Esophagus squamous epithelium (tissue), 4 donors: ENCODE measurements around the gene SLC25A2.

Experiments used
- POLR2A ChIP-seq, 4 donors: fragments of 450-650 bp; IDR thresholded peaks; one replicate each; pipeline ENCODE4 v1.6.1; 2017; ENCODE audit warnings: antibody characterized with exemption in 4 of 4, mild to moderate bottlenecking in 4 of 4, moderate library complexity in 3 of 4
- TF ChIP-seq, protein P1 (sequence below), 6 experiments: fragments of 450-650 bp in 4 of 6; fragments of 200-600 bp in 2 of 6; sonication (generic) in 2 of 6; IDR thresholded peaks; one replicate each; pipeline ENCODE4 v1.5.1; 2016 to 2019; ENCODE audit warnings: antibody characterized with exemption in 6 of 6, mild to moderate bottlenecking in 4 of 6, moderate library complexity in 4 of 6

DNA sequence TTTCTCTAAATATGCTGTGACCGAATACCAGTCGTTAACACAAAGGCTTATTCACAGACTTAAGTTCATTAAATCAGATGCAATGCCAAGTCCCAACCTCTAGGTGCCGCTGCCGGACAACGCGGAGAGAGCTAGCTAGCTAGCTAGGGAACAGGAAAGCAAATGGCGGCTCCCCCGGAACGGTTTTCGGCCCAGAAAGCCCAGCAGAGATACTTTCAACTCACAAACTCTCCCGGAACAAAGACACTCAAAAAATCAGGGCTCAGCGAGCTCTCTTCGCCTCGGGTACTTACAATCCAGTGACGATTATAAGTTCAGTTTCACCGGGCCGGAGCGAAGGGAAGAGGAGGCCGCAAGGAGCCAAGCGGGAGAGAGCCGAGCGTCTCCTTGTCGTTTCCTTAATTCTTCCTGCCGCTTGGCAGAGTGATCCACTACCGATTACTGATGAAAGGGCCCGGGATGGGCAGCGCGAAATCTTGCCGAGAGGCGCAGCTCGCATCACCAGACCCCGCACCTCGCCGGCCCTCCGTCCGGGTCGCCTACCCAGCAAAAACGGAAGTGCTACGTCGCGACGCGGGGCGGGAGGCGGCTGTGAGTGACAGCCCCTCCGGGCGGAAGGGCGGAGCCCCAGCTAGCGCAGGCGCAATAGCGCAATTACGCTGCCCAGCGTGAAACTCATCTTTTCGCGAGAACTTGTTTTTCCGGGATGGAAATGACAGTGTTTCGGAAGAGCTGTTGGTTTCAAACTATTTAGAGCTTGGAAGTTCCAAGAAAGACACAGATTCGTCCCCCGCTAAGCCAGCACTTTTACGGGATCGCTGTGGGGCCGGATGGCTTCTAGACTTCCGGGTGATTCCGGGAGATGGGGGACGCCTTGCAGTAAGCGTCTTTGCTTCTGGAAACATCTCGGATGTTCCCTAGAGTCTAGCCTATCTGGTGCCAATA, 16.6 kb upstream of the SLC25A2 start, which contains the start of gene TAF7:
- TF ChIP-seq, protein P1, sequence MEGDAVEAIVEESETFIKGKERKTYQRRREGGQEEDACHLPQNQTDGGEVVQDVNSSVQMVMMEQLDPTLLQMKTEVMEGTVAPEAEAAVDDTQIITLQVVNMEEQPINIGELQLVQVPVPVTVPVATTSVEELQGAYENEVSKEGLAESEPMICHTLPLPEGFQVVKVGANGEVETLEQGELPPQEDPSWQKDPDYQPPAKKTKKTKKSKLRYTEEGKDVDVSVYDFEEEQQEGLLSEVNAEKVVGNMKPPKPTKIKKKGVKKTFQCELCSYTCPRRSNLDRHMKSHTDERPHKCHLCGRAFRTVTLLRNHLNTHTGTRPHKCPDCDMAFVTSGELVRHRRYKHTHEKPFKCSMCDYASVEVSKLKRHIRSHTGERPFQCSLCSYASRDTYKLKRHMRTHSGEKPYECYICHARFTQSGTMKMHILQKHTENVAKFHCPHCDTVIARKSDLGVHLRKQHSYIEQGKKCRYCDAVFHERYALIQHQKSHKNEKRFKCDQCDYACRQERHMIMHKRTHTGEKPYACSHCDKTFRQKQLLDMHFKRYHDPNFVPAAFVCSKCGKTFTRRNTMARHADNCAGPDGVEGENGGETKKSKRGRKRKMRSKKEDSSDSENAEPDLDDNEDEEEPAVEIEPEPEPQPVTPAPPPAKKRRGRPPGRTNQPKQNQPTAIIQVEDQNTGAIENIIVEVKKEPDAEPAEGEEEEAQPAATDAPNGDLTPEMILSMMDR (IDR thresholded peaks at IDR 0.05): peak; percentile 73 to 88 (median 80)
- TF ChIP-seq POLR2A (IDR thresholded peaks at IDR 0.05): peak in 3 of 4 donors; percentile 79 to 95 (median 85)
